NCI-H2196 treated with DMSO at 0.1 percent for 48 hours (cell line): ENCODE data around the gene SSRP1.
"Not testable (repeated sequence)": the region's sequence is repeated elsewhere in the genome, so short reads cannot be mapped to it uniquely, and the experiment has no call there.

Experiments
- DNase-seq: peaks from one replicate; lab custom pipeline; 2025; ENCODE audit not compliant: unreplicated experiment; lab: John Stamatoyannopoulos, UW

The SSRP1 gene

GRCh38 chr11:57339328-57339727, 3.6 kb upstream of the SSRP1 start:
- no peak for DNase-seq

- DNase-seq = no peak
These were observed 2.5 kb upstream of the SSRP1 start, which contains the start of gene P2RX3 for GRCh38 chr11:57338142-57338541. P2RX3 (plus strand) TSS chr11:57338352; CDS start chr11:57338551, 199 bp downstream.

- not testable (repeated sequence) for DNase-seq
These were observed 1.2 kb upstream of the SSRP1 start for GRCh38 chr11:57336856-57337255.

GRCh38 chr11:57336111-57336666, 497 bp upstream of the SSRP1 start:
- DNase-seq = no peak

GRCh38 chr11:57335023-57335342, 709 bp downstream of the SSRP1 start:
- DNase-seq = no peak

- no peak for DNase-seq
These were observed 2.8 kb downstream of the SSRP1 start for GRCh38 chr11:57332694-57333440.

GRCh38 chr11:57331720-57332119, 4.0 kb downstream of the SSRP1 start:
- no peak for DNase-seq

GRCh38 chr11:57330029-57330428, 5.7 kb downstream of the SSRP1 start:
- no peak for DNase-seq

GRCh38 chr11:57327721-57328120, 8.0 kb downstream of the SSRP1 start:
- no peak for DNase-seq

- peak; percentile 40 for DNase-seq
These were observed 10.0 kb downstream of the SSRP1 start for GRCh38 chr11:57325735-57326048.

GRCh38 chr11:57324886-57325734, 10.6 kb downstream of the SSRP1 start, which contains the start of gene TNKS1BP1:
TNKS1BP1 (minus strand) TSS chr11:57324952; CDS start chr11:57321885, 3,067 bp downstream.
- peak; percentile 93 for DNase-seq

- no peak for DNase-seq
These were observed 11.4 kb downstream of the SSRP1 start for GRCh38 chr11:57324154-57324885.

- DNase-seq = no peak
These were observed 11.9 kb downstream of the SSRP1 start for GRCh38 chr11:57323855-57324153.

GRCh38 chr11:57323167-57323854, 12.4 kb downstream of the SSRP1 start:
- DNase-seq = no peak

- peak; percentile 78 for DNase-seq
These were observed 13.2 kb downstream of the SSRP1 start for GRCh38 chr11:57322256-57323166.

- no peak for DNase-seq
These were observed 14.1 kb downstream of the SSRP1 start for GRCh38 chr11:57321388-57322255.

- DNase-seq = no peak
These were observed 14.8 kb downstream of the SSRP1 start for GRCh38 chr11:57320719-57321387.

GRCh38 chr11:57320067-57320718, 15.5 kb downstream of the SSRP1 start:
- no peak for DNase-seq
